H1 (cell line): Measurements from ENCODE around the gene SPOCK1. TPM values are rescaled to one million over a fixed set of nuclear protein-coding genes. Genes with fewer than 3 reads are reported as not detected.

Source experiments
- GABPA ChIP-seq: IDR thresholded peaks from 2 replicates; pipeline ENCODE4 v1.6.1; 2011; ENCODE audit warnings: mild to moderate bottlenecking, low read length, moderate library complexity, borderline replicate concordance; ENCODE audit not compliant: insufficient read depth
- POU5F1 ChIP-seq: IDR thresholded peaks from 2 replicates; pipeline ENCODE4 v1.6.1; 2011; ENCODE audit warnings: low read depth, mild to moderate bottlenecking, low read length, moderate library complexity
- SP1 ChIP-seq: IDR thresholded peaks from 2 replicates; pipeline ENCODE4 v1.6.1; 2011; ENCODE audit warnings: low read depth, low read length
- TBP ChIP-seq: IDR thresholded peaks from 2 replicates; pipeline ENCODE4 v1.6.1; 2011; ENCODE audit warnings: low read depth, low read length, improper control_type of control experiment
- polyA plus RNA-seq, 7 experiments: library from polyadenylated mRNA; depleted of rRNA in 3 of 7; stranded (reverse) in 5 of 7; unstranded in 2 of 7; fragments of >200 nt in 5 of 7; fragments of 200-250 nt in 2 of 7; gene quantifications; 1 replicate in 5 of 7; 2 replicates in 1 of 7; 4 replicates in 1 of 7; pipeline versions ENCODE4 v1.2.1 to v1.2.3, GENCODE V29; 2011 to 2013; ENCODE audit warnings: missing spikeins in 2 of 7, mixed read lengths in 2 of 7
- total RNA-seq: library from RNA; stranded (reverse); fragmentation: NEBNext Ultra II Directional; extraction: Animal tissue kit (Norgen Biotek cat#: 25700); gene quantifications from 2 replicates; pipeline ENCODE4 v1.2.1, GENCODE V29; 2021

SPOCK1 gene
- total and polyA plus RNA-seq, 2 of the 8 experiments (the other 6 are each of a cell fraction or from before 2014, with no cell fraction given): 6.9 to 18.1 TPM

DNA sequence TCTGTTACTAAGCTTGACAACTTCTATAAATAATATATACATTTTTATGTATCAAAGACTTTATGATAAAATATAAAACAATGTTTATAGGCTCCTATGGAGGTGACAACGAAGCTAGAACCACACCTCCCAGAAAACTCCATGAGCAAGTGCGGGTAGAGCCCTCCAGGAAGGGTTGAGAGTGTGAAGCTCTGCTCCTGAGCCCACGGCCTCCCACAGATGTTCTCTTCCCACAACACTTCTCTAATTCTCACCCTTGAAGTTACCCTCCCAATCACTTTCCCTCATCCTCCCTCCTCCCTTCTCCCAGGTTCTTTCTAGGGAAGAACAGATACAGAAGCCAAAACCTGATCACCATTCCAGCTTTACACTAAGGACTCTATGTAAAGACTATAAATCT lies 427.6 kb downstream of the SPOCK1 start (continued):
- TF ChIP-seq GABPA: no peak
- TF ChIP-seq TBP: no peak
- no peak for TF ChIP-seq SP1
- no peak for TF ChIP-seq POU5F1
